Gastroesophageal sphincter (tissue), 4 donors: ENCODE measurements around the gene TTC7B. TPM values are rescaled to one million over a fixed set of nuclear protein-coding genes. Genes with fewer than 3 reads are reported as not detected.

ENCODE experiments used
- ATAC-seq: fragments of 150-250 bp; one replicate; pipeline ENCODE4 v1.9.1; 2016; ENCODE audit warnings: mild to moderate bottlenecking, moderate library complexity
- H3K27ac ChIP-seq, 4 donors: fragments of 200-600 bp; sonication (generic) in 3 of 4; 1 replicate in 3 of 4; 2 replicates in 1 of 4; pipeline ENCODE4 v1.5.1; 2016 to 2019
- H3K27me3 ChIP-seq: fragments of 200-600 bp; sonication (generic); one replicate; pipeline ENCODE4 v1.5.1; 2019
- H3K36me3 ChIP-seq, 2 donors: fragments of 200-600 bp; sonication (generic); one replicate each; pipeline ENCODE4 v1.5.1; 2019; ENCODE audit warnings: control low read depth in 1 of 2
- H3K4me1 ChIP-seq, 3 donors: fragments of 200-600 bp; sonication (generic); 1 replicate in 2 of 3; 2 replicates in 1 of 3; pipeline ENCODE4 v1.5.1; 2016 to 2019; ENCODE audit warnings: control low read depth in 2 of 3
- H3K4me3 ChIP-seq, 2 donors: fragments of 200-600 bp; sonication (generic); one replicate each; pipeline ENCODE4 v1.5.1; 2019; ENCODE audit warnings: mild to moderate bottlenecking in 1 of 2, moderate library complexity in 1 of 2
- H3K9me3 ChIP-seq, 3 donors: fragments of 200-600 bp; sonication (generic); one replicate each; pipeline ENCODE4 v1.5.1; 2017 to 2019; ENCODE audit warnings: control low read depth in 2 of 3
- CTCF ChIP-seq, 4 experiments: fragments of 200-600 bp in 2 of 4; fragments of 450-650 bp in 2 of 4; sonication (generic) in 1 of 4; IDR thresholded peaks; one replicate each; pipeline ENCODE4 v1.5.1; 2017 to 2019; ENCODE audit warnings: antibody characterized with exemption in 4 of 4, mild to moderate bottlenecking in 2 of 4, moderate library complexity in 2 of 4
- EP300 ChIP-seq: sonication (generic); formaldehyde crosslinking; IDR thresholded peaks from one replicate; pipeline ENCODE4 v1.6.1; 2017; ENCODE audit warnings: antibody characterized with exemption, mild to moderate bottlenecking
- POLR2A ChIP-seq, 2 donors: fragments of 450-650 bp; IDR thresholded peaks; one replicate each; pipeline ENCODE4 v1.6.1; 2017; ENCODE audit warnings: antibody characterized with exemption in 2 of 2, mild to moderate bottlenecking in 2 of 2, moderate library complexity in 1 of 2
- POLR2AphosphoS5 ChIP-seq: sonication (generic); formaldehyde crosslinking; IDR thresholded peaks from one replicate; pipeline ENCODE4 v1.6.1; 2017; ENCODE audit warnings: antibody characterized with exemption
- WGBS, 2 donors: methylation state at CpG; one replicate each; pipeline ENCODE4 v1.1.5; 2018; ENCODE audit warnings: low coverage in 1 of 2; 5-methylcytosine and 5-hydroxymethylcytosine counted together
- total RNA-seq, 4 donors: library from RNA; depleted of rRNA; stranded (reverse); fragments of >200 nt; gene quantifications; one replicate each; pipeline ENCODE4 v1.1.0, GENCODE V29; 2016

The TTC7B gene
- total RNA-seq, 4 donors from 2014 or later: 59.0 to 170 (median 64.1) TPM

- Histone ChIP-seq H3K9me3 (no peaks in the 10 kb centered on the region), H3K27me3 (no peaks in the 10 kb centered on the region), H3K36me3 (peaks cover 0 to 7% of the 10 kb centered on the region in 2 donors), H3K27ac (peak overlapping the region in 1 of 4 donors; percentile 59), H3K4me1 (peaks cover 4 to 37% (median 8%) of the 10 kb centered on the region in 3 donors), H3K4me3 (no peak overlapping the region)
- no peak for TF ChIP-seq POLR2A (IDR thresholded peaks at IDR 0.05)
- TF ChIP-seq POLR2AphosphoS5: no peak
- no peak for TF ChIP-seq EP300
- TF ChIP-seq CTCF (IDR thresholded peaks at IDR 0.05): no peak
- 100% methylated on average over 1 to 2 of the region's 2 CpGs for WGBS, 2 donors
- ATAC-seq: no peak
Observed at GRCh38 chr14:90741682-90741946, 74.6 kb downstream of the TTC7B start.

- H3K36me3 ChIP-seq: peaks cover 0 to 7% of the 10 kb centered on the region in 2 donors
- H3K4me3 ChIP-seq: no peak overlapping the region
- TF ChIP-seq CTCF (IDR thresholded peaks at IDR 0.05) (no peak), POLR2AphosphoS5 (no peak), POLR2A (IDR thresholded peaks at IDR 0.05) (no peak), EP300 (no peak)
- no peaks in the 10 kb centered on the region for H3K9me3 ChIP-seq
- no peak for ATAC-seq
- 98 to 100% methylated on average over 4 to 8 of the region's 12 CpGs for WGBS, 2 donors
- H3K4me1 ChIP-seq: peaks cover 4 to 37% (median 8%) of the 10 kb centered on the region in 3 donors
- no peaks in the 10 kb centered on the region for H3K27me3 ChIP-seq
- H3K27ac ChIP-seq: no peak overlapping the region
Observed at GRCh38 chr14:90740946-90741681, 75.1 kb downstream of the TTC7B start.

GRCh38 chr14:90740081-90740480 lies 76.1 kb downstream of the TTC7B start:
- no peak overlapping the region for H3K4me3 ChIP-seq
- no peaks in the 10 kb centered on the region for H3K27me3 ChIP-seq
- WGBS, 2 donors: 64 to 80% methylated on average over 6 to 7 of the region's 8 CpGs
- TF ChIP-seq CTCF (IDR thresholded peaks at IDR 0.05) (no peak), EP300 (no peak), POLR2AphosphoS5 (no peak), POLR2A (IDR thresholded peaks at IDR 0.05) (no peak)
- H3K27ac ChIP-seq: no peak overlapping the region
- peaks cover 0 to 7% of the 10 kb centered on the region in 2 donors for H3K36me3 ChIP-seq
- ATAC-seq: no peak
- H3K4me1 ChIP-seq: peaks cover 4 to 37% (median 8%) of the 10 kb centered on the region in 3 donors
- no peaks in the 10 kb centered on the region for H3K9me3 ChIP-seq

- no peaks in the 10 kb centered on the region for H3K27me3 ChIP-seq
- H3K9me3 ChIP-seq: no peaks in the 10 kb centered on the region
- no peak for ATAC-seq
- WGBS, 2 donors: 29 to 72% methylated on average over 2 to 5 of the region's 6 CpGs
- H3K27ac ChIP-seq: peak overlapping the region in 2 of 4 donors; percentile 5 to 46
- no peak overlapping the region for H3K4me3 ChIP-seq
- peaks cover 4 to 37% (median 8%) of the 10 kb centered on the region in 3 donors for H3K4me1 ChIP-seq
- H3K36me3 ChIP-seq: peaks cover 0 to 7% of the 10 kb centered on the region in 2 donors
- TF ChIP-seq EP300 (no peak), POLR2A (IDR thresholded peaks at IDR 0.05) (no peak)
Observed at GRCh38 chr14:90739318-90740068, 76.7 kb downstream of the TTC7B start.

GRCh38 chr14:90733139-90733808 lies 83.0 kb downstream of the TTC7B start:
- TF ChIP-seq EP300: no peak
- no peak for TF ChIP-seq POLR2AphosphoS5
- TF ChIP-seq POLR2A (IDR thresholded peaks at IDR 0.05): no peak
- TF ChIP-seq CTCF (IDR thresholded peaks at IDR 0.05): no peak
- Histone ChIP-seq H3K27ac (no peak overlapping the region), H3K9me3 (no peaks in the 10 kb centered on the region), H3K36me3 (peaks cover 0 to 7% of the 10 kb centered on the region in 2 donors), H3K4me1 (peaks cover 0 to 10% (median 0%) of the 10 kb centered on the region in 3 donors), H3K27me3 (no peaks in the 10 kb centered on the region), H3K4me3 (no peak overlapping the region)
- no peak for ATAC-seq
- 89 to 95% methylated on average over 12 to 13 of the region's 16 CpGs for WGBS, 2 donors
